Right lobe of liver (tissue), 6 donors: Measurements from ENCODE around the gene EIF6. TPM values are rescaled to one million over a fixed set of nuclear protein-coding genes. Genes with fewer than 3 reads are reported as not detected.

Experiments
- ATAC-seq, 4 donors: fragments of 200-7000 bp; cut with Tn5 transposase; one replicate each; pipeline ENCODE4 v1.9.1; 2020; ENCODE audit warnings: mild to moderate bottlenecking in 4 of 4, moderate library complexity in 4 of 4
- DNase-seq, 3 donors: peaks; one replicate each; pipeline ENCODE4 v3.0.0-alpha.2; 2020
- H3K27ac ChIP-seq, 3 donors: fragments of 200-600 bp; one replicate each; pipeline ENCODE4 v1.8.0; 2022
- H3K27me3 ChIP-seq, 2 donors: fragments of 200-600 bp; one replicate each; pipeline ENCODE4 v1.8.0; 2022
- H3K36me3 ChIP-seq, 4 donors: fragments of 200-600 bp; sonication (generic) in 1 of 4; one replicate each; pipeline versions ENCODE4 v1.5.1 to v1.8.0; 2017 to 2022; ENCODE audit warnings: control low read depth in 1 of 4
- H3K4me1 ChIP-seq, 4 donors: fragments of 200-600 bp; sonication (generic) in 1 of 4; one replicate each; pipeline versions ENCODE4 v1.5.1 to v1.8.0; 2017 to 2022; ENCODE audit warnings: control low read depth in 1 of 4
- H3K4me3 ChIP-seq, 3 donors: fragments of 200-600 bp; one replicate each; pipeline ENCODE4 v1.8.0; 2022
- H3K9me3 ChIP-seq, 4 donors: fragments of 200-600 bp; sonication (generic) in 1 of 4; one replicate each; pipeline versions ENCODE4 v1.5.1 to v1.8.0; 2017 to 2022; ENCODE audit warnings: control low read depth in 1 of 4
- CTCF ChIP-seq, 4 donors: fragments of 200-600 bp in 3 of 4; fragments of 450-650 bp in 1 of 4; IDR thresholded peaks; one replicate each; pipeline versions ENCODE4 v1.5.1 to v1.8.0; 2016 to 2022; ENCODE audit warnings: antibody characterized with exemption in 4 of 4, mild to moderate bottlenecking in 2 of 4
- POLR2A ChIP-seq: fragments of 450-650 bp; IDR thresholded peaks from one replicate; pipeline ENCODE4 v1.6.1; 2017; ENCODE audit warnings: antibody characterized with exemption, mild to moderate bottlenecking
- WGBS: methylation state at CpG from one replicate; pipeline ENCODE4 v1.1.6; 2018; ENCODE audit warnings: low coverage, low lambda C conversion rate; ENCODE audit not compliant: insufficient coverage; ENCODE audit errors: missing lambda C conversion rate; 5-methylcytosine and 5-hydroxymethylcytosine counted together
- intact Hi-C, 2 donors: fragments of 100-400 bp; cut with DNase I; formaldehyde crosslinking; loops; one replicate each; pipeline versions ENCODE4 v1.11.2 to v1.14.1; 2022
- total RNA-seq, 6 experiments: library from RNA; depleted of rRNA in 2 of 6; stranded (reverse); fragments of >200 nt in 2 of 6; fragmentation: NEBNext Ultra II Directional in 3 of 6; extraction: Animal tissue kit (Norgen Biotek cat#: 25700) in 3 of 6; gene quantifications; one replicate each; pipeline versions ENCODE4 v1.1.0 to v1.2.4, GENCODE V29; 2016 to 2023
- donor health status: DM: no; HTN: yes; CAD: no.
- donor health status: DM: no; HTN: no; CAD: no.
- donor health status: DM: no; HTN: no; CAD: no.
- donor health status: DM: no; HTN: yes; CAD: no.
- donor health status: DM: no; HTN: yes; CAD: no.

Gene EIF6
- total RNA-seq, 6 experiments from 2014 or later, result 73.6 to 131 (median 83.3) TPM

DNA sequence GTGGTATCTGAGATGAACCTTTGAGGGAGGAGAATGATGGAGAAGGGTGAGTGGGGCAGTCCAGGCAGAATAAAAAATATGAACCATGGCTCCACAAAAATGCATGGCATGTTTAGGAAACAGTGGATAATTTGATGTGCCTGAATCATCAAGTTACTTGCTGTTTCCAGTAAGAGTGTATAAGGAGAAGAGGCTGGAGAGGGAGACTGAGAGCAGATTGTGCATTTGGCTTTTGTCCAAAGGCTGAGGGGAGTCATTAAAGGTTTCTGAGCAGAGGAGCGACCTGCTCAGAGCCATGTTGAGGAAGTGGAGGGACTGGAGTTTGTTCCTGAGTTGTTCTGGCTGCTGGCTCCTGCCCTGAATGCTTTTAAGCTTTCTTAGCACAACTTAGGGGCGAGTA is 52.0 kb downstream of the EIF6 start:
- intact Hi-C loops, result no loop called here

More for the DNA sequence above, 52.0 kb downstream of the EIF6 start:
- Histone ChIP-seq H3K27ac (no peak overlapping the region), H3K36me3 (no peaks in the 10 kb centered on the region), H3K9me3 (no peaks in the 10 kb centered on the region), H3K4me1 (no peaks in the 10 kb centered on the region), H3K4me3 (no peak overlapping the region), H3K27me3 (no peaks in the 10 kb centered on the region)
- ATAC-seq (no peak), DNase-seq (no peak)
- no CpG with 5 or more reads among the region's 2 CpGs for WGBS
- TF ChIP-seq POLR2A, result no peak
- no peak for TF ChIP-seq CTCF (IDR thresholded peaks at IDR 0.05)

Other genes starting within 250 kb of the EIF6 start
- 10 to 100 TPM; 27.6 to 39.3 (median 34.6) TPM for gene TRPC4AP, start 192.0 kb downstream of the EIF6 start, total RNA-seq
- 10 to 100 TPM; 20.1 to 28.0 (median 23.9) TPM for gene EDEM2, start 137.4 kb downstream of the EIF6 start, total RNA-seq
- 10 to 100 TPM in 1 of 6 experiments, 1 to 10 TPM in 5; 1.4 to 11.0 (median 2.6) TPM for gene PROCR, start 112.7 kb downstream of the EIF6 start, total RNA-seq
- gene MMP24, start 58.1 kb downstream of the EIF6 start, total RNA-seq, result 1 to 10 TPM in 2 of 6 experiments, under 1 TPM in 4; 0.27 to 1.5 (median 0.84) TPM
- gene MMP24OS, start 6.7 kb downstream of the EIF6 start, total RNA-seq, result 10 to 100 TPM; 13.3 to 40.7 (median 23.5) TPM
- gene FAM83C, start 7.7 kb upstream of the EIF6 start, total RNA-seq, result not detected
- gene UQCC1, start 127.2 kb upstream of the EIF6 start, total RNA-seq, result 10 to 100 TPM; 22.7 to 41.2 (median 35.0) TPM
- gene GDF5, start 153.5 kb upstream of the EIF6 start, total RNA-seq, result not detected
- 10 to 100 TPM in 2 of 6 experiments, 1 to 10 TPM in 4; 5.9 to 11.2 (median 9.0) TPM for gene CEP250, start 170.8 kb upstream of the EIF6 start, total RNA-seq
- gene C20orf173, start 244.9 kb upstream of the EIF6 start, total RNA-seq, result not detected